ENCODE data around the gene VARS1.

GRCh38 chr6:31762878-31763618 is 32.5 kb downstream of the VARS1 start:
- TF ChIP-seq CTCF (IDR thresholded peaks at IDR 0.05): no peak
- TF ChIP-seq POLR2AphosphoS5 (IDR thresholded peaks at IDR 0.05): no peak
- TF ChIP-seq EP300 (IDR thresholded peaks at IDR 0.05): no peak

Data from sigmoid colon (tissue), 4 donors.